HG03135 (cell line): ENCODE results near the gene ABCA13.

Experiments used
- ATAC-seq: cut with Tn5 transposase; IDR thresholded peaks from one replicate; pipeline ENCODE4 v1.9.1; 2021; ENCODE audit warnings: mild to moderate bottlenecking, moderate library complexity; ENCODE audit not compliant: unreplicated experiment

The ABCA13 gene

DNA sequence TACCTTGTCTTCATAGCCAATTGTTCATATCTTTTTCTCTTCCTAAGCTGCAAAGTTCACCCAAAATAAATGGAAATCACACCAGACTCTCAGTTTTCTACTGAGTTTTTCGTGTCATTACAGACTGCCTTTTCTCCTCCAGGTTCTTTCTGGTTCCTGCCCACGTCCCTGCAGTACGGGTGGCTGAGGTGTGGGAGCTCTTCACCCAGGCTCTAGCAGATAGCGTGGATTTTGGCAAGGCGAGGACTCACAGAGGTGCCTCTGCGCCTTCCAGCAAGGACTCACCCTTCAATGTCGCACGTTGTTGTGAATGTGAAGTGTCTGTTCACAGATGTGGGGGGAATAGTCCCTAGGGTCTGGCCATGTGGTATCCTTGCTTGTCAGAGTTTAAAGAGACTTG is 71.6 kb downstream of the ABCA13 start:
- no peak for ATAC-seq

DNA sequence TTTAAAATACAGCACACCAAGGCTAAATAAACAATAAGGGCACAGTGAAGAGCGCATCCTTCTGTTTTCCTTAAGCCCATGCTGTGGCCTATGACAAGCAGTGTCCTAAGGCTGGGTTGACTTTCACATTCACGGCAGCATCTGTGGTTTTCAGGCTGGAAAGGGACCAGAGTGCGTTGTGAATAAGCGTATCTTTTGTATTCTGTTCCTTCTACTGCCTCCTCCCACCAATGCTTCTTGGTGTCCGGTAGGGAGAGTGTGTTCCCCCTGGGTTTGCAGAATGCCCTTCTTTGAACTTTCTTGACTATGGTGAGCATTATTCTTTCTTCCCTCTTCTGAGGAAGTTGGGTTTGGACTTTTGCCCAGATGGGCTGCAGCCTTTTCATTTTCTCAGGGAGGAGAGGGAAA is 73.6 kb downstream of the ABCA13 start:
- no peak for ATAC-seq

DNA sequence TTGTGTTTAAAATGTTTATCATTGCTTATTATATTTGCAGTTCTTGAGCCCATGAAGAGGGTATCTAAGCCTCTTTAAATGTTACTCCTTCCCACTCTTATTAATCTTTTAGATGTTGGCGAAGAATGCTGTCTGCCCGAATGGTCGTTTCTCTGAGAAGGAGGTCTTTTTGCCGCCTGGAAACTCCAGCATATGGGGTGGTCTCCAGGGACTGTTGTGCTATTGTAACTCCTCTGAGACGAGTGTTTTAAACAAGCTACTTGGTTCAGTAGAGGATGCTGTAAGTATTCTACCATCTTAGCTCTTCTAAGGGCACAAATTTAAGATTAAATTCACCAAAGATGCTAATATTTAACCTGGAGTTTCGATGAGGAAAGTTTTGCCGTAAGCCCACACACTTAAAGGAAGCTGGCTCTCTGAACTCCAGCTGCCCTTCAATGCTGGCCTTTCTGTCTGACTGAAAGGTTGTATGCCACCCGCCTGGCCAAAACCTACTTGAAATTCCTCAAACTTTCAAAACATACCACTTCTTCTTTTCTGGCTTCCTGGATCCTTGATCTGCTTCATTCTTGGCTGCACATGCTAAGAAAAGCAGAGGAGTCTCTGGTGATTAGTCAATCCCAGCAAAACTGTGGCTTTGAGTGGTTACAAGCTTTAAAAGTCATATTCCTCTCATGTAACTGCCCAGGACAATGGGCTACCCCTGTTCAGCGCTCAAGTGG is 74.7 kb downstream of the ABCA13 start:
- peak; percentile 60 for ATAC-seq

DNA sequence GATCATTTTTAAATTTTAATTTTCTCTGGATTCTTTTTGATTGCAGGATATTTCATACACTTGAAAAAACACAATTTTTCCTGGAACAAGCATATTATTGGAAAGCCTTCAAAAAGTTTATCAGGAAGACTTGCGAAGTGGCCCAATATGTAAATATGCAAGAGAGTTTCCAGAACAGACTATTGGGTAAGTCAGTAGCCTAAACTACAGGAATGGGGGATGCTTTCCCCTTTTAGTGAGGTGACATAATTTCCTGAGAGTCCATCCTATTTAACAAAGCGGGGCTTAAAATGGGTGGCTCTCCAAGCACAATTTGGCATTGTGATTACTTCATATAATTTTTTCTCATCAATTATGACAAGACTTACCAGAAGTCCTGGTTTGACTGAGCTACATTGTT is 77.9 kb downstream of the ABCA13 start:
- ATAC-seq = no peak

- no peak for ATAC-seq
Observed at GRCh38 chr7:48250441-48250951, 79.2 kb downstream of the ABCA13 start.

DNA sequence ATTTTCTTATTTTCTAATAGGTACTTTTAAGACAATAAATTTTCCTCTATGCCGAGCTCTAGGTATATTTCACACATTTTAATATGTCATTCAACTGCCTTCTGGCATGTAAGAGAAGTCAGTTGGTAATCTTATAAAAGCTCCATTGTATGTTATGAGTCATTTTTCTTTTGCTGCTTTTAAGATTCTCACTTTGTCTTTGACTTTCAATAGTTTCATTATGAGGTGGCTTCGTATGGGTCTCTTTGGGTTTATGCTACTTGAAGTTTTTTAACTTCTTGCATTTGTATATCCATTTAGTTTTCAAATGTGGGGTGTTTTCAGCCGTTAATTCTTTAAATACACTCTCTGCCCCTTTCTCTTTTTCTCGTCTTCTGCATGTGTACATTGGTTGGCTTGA is 80.5 kb downstream of the ABCA13 start:
- peak; percentile 88 for ATAC-seq

DNA sequence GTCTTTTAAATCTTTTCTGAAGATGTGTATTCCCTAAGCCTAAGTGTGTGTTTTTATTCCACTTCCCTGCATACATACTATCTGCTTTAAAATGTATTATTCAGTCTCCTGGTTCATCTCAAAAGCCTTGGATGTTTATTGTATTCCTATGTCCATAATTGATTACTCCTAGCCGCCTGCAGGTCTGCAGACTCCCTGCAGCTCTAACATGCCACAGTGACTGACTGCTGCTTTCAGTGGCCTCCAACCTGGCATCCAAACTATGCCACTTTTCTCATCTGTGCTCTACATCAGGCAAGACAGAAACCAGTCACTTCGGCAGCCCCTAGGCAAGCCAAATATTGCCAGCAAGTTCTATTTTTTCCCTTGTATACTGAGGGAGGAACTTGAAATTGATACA is 81.7 kb downstream of the ABCA13 start:
- no peak for ATAC-seq

DNA sequence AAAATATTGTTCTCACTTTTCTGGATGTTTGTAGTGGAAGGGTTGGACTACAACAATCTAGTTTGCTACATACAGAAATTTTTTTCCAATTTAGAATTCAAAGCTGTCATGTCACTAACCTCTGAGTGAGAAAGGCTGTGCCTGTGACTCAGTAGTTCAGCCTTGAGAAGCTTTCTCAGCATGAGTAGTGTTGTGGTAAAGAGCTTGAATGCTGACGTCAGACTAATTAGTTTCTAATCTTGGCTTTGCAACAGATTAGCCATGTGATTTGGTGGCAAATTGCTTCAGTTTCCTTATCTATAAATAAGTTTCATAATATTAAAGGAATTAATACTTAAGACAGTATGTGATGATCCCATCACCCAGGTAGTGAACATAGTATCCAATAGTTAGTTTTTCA is 83.8 kb downstream of the ABCA13 start:
- no peak for ATAC-seq

DNA sequence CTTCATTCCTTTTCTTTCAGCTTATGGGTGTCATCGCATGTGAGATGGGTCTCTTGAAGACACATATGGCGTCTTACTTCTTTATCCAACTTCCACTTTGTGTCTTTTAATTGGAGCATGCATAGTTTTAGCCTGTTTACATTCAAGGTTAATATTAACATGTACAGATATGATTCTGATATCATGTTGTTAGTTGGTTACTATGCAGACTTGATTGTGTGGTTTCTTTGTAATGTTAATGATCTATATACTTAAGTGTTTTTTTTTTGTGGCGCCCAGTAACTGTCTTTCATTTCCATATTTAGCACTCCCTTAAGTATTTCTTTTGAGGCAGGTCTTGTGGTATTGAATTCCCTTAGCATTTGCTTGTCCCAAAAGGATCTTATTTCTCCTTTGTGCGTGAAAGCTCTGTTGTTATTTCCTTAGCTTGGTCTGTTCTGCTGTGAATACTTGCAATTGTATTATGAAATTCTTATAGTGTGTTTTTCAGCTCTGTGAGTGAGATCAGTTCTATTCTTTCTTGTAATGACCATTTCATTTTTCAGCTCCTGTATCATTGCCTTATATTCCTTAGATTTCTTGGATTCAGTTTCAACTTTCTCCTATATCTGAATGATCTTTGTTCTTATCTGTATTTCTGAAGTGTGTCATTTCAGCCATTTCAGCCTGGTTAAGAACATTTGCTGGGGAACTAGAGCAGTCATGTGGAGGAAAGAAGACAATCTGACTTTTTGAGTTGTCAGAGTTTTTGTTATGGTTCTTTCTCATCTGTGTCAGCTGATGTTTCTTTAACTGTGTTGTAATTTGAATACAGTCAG is 88.4 kb downstream of the ABCA13 start:
- ATAC-seq = no peak

DNA sequence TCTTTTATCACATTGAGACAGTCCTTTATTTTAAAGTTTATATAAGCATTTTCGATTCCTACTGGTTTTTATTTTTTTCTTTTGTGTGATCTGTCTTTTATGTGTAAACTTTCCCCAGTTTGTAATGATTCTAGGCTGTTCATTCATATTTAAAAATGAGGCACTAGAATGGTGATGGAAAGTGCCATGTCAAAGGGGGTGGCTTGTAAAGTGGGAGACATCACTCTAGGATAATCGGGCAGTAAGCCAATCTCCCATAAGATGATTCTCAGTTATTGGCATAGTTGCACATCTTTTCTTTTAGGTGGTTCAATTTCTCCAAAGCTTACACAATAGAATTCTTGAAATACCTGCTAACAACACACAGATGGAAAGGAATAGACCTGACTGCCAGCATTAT is 90.4 kb downstream of the ABCA13 start:
- no peak for ATAC-seq

DNA sequence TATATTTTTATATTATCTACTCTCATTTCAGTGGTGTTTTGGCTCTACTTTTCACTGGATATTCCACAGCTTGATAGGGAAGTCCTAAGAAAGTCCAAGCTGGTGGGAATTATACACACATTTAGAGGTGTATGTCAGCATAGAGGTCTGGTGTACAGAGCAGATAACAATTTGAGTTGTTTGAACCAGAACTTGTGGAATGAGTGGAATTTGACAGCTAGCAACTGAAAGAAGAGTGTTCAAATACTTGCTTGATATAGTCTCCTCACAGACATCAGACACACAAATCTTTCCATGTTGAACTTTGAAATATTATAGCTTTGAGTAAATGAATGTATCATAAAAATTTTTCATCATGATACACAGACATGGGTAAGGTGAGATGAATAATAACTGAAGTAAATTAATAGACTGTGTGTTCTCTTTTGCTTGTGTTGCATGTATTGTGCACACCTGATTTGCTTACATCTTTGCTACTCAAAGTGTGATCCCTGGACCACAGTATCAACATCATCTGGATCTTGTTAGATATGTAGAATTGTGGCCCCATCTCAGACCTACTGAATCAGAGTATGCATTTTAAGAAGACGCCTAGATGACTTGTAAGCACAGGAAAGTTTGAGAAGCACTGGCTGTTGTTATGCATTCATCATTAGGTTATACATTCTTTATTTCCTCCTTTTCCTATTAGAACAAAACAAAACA is 91.5 kb downstream of the ABCA13 start:
- ATAC-seq = no peak

GRCh38 chr7:48263311-48263650 is 92.0 kb downstream of the ABCA13 start:
- no peak for ATAC-seq

DNA sequence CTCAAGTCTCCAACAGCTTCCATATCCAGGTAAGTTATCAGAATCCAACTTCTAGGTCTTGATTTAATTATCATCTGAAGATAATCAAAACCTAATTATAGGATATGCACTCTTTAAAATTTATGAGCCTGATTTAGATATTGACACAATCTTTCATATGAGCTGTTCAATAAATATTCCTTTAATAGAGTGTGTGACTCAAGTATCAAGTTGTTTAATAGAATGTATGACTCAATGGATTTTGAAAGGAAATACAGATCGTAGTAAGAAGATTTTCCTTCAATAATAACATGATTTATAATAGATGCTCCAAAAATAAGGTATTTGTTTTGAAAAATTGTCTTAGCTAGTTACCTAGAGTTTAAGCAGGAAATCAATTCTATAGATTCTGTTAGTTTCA is 97.8 kb downstream of the ABCA13 start:
- ATAC-seq = no peak

GRCh38 chr7:48274662-48275061 is 103.4 kb downstream of the ABCA13 start:
- no peak for ATAC-seq

- ATAC-seq = no peak
Observed at GRCh38 chr7:48279420-48279819, 108.2 kb downstream of the ABCA13 start.

DNA sequence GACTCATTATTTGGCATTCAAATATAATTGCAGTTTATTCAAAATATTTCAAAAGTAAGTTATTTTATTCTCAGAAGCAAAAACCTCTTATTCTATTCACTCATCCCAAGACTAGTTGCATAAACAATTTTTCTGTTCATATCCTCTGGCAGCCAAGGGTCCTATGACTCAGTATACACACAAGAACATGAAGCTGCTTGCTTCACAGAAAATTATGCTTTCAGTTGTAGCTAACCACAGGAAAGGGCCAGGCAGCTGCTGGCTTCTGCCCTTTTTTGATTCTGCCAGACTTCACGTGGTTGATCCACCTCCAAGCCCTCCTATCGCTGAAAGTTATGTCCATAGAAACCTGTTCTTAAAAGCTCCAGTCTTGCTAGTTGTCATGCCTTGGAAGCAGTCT is 108.8 kb downstream of the ABCA13 start:
- no peak for ATAC-seq

- no peak for ATAC-seq
Observed at GRCh38 chr7:48285373-48285772, 114.1 kb downstream of the ABCA13 start.

DNA sequence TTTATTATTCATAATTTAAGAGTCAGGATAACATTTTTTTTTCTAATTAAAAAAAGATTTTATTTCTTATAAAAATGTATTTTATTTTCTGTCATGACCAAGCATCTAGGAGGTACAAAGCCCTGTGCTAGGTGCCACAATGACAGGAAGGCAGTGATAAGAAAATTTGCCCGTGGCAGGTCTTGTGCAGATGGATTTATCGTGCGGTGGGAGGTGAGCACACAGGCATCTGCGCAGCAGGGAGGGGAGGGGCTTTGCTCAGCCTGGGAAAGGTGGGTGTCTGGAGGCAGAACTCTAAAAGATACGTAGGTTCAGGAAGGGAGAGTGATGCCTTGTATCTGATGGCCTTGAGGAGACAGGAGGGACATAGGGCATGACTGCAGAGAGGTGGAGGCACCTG is 115.6 kb downstream of the ABCA13 start:
- no peak for ATAC-seq

DNA sequence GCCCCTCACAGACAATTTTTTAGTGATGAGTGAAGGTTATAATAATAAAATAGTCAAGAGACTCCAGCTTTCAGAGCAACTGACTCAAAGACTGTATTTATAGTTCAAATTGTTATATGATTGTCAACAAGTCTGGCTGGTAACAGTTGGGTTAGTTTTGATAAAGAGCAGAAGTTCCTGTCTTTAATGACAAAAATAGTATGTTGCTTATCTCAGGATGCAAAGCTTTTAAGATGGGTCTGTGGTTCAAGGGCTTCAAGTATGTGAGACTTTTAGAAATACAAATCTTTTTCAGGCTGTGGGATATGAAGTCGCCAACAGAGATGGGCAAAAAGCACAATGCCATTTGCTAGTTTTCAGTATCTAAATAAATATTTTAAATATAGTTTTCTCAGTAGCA is 118.4 kb downstream of the ABCA13 start:
- no peak for ATAC-seq

DNA sequence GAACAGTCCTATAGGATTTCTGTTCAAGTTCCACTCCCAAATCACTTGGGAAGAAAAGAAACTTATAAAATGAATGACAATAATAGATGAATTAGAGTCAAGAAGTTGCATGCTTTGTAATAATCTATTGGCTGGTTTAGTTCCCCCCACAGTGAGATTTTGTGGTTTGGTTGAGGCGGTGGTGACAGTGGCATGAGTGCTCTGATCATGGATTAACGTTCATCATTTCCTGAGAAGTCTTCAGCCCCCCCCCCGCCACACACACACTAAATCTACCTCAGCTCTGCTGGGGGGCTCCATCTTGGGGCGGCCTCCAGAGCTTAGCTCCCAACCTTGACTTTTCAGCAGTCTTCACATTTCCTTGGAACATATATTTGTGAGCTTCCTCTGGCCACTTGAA is 121.7 kb downstream of the ABCA13 start:
- no peak for ATAC-seq

DNA sequence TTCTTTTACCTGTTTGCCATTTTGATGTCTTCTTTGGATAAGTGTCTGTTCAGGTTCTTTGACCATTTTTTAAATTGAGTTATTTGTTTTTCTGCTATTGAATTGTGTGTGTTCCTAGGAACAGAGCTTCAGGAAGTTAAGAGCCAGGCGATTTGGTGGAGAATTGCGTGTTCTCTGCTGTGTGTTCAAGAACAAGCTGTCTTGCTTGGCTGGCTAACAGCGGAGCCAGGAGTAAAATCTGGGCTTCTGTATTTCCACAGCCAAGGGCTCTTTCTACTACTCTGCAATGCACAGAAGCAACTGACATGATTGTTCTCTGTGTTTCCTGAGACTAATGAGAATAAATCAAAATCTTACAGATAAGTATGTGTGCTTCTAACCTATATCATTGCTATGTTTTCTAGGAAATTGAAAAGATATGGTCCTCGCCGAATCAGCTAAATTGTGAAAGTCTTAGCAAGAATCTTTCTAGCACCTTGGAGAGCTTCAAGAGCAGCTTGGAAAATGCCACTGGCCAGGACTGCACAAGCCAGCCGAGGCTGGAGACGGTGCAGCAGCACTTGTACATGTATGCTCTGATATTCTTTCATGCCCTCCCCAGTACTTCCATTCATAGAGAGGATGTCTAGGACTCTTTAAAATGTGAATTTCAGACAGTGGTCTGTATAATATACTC is 124.2 kb downstream of the ABCA13 start:
- no peak for ATAC-seq
